H7 (cell line): Measurements from ENCODE around the gene PUM2. TPM values are rescaled to one million over a fixed set of nuclear protein-coding genes. Genes with fewer than 3 reads are reported as not detected.

Experiments used
- DNase-seq: peaks from one replicate; pipeline ENCODE4 v3.0.0; 2012
- H3K27me3 ChIP-seq: 2 replicates; pipeline ENCODE4 v1.6.0; 2011; ENCODE audit warnings: mild to moderate bottlenecking, low read length; ENCODE audit not compliant: control insufficient read depth, insufficient read depth
- H3K36me3 ChIP-seq: replicated peaks from 2 replicates; pipeline ENCODE4 v1.5.1; 2011; ENCODE audit warnings: low read length; ENCODE audit not compliant: control insufficient read depth, insufficient read depth
- H3K4me3 ChIP-seq: 2 replicates; pipeline ENCODE4 v1.5.1; 2011; ENCODE audit warnings: low read depth, mild to moderate bottlenecking, control low read depth, low read length, moderate library complexity; ENCODE audit not compliant: insufficient read depth
- total RNA-seq: library from RNA; depleted of rRNA; stranded (reverse); fragments of >200 nt; shearing (Covaris generic); gene quantifications from 2 replicates; pipeline ENCODE4 v1.2.3, GENCODE V29; 2014

PUM2 gene
- total RNA-seq, 1 experiment from 2014 or later: 36.2 TPM

DNA sequence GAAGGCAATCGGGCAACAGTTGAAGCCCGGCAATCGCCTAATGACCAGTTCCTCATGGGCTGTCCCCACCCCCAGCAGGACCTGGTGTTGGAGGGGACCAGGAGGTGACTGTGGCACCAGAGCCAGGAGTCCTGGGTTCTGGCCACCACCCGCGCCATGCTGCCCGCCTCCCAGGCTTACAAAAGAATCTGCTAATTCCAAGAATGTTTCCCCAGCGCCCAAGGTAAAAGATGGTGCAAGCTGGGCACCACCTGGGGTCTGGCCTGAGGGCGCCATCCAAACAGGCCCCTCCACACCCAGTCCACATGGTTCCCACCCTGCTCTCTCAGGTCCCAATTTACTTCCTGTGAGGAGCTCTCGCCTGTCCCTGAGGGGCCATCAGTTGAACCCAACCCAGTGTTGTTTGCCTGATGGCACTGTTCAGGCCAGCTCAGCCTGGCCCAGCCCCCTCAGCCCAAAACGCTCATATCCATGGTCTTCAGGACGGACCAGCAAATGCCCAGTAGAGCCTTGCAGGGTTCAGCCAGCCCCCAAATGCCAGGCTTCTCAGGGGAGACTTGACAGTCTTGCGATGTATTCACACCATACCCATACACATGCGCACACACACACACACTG is 130.8 kb downstream of the PUM2 start:
- peak; percentile 26 for DNase-seq
- Histone ChIP-seq H3K36me3 (peaks cover 2% of the 10 kb centered on the region; the same call in 1 of the 2 replicates), H3K27me3 (peaks cover 4% of the 10 kb centered on the region), H3K4me3 (no peak overlapping the region)

DNA sequence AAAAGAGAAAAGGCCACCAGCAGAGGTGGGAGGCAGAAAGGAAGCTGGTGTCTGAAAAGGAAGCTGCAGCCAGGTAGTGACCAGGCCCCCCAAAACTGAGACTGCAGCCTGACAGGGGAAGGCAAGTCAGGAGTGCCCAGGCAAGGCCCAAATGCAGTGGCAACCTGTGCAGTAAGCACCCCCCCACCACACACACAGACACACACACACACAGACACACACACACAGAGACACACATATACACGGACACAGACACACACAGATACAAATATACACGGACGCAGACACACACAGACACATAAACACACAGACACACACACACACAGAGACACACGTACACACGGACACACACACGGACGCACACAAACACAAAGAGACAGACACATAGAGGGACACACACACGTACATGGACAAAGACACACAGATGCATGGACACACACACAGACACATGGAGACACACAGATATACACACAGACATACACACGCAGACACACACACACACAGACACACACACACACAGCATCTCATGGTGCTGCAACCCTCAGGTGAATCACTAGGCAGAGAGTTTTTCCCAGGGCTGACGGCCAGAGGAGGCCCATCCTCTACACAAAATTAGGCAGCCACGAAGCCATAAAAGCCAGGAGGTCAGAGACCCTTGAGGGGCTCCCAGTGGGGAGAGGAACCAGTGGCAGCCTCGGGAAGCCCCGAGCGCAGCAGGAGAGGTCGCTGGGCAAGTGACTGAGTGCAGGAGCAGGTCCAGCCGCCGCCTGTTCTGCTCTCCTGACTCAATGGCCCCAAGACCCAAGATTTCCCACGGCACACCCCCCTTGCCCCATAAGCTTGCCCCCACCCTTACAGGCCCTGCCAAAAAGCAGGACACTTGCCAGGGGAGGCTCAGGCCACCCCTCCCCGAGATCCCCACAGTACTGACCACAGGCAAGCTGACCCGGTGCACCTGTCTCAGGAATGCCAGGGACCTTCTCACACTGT is 132.0 kb downstream of the PUM2 start:
- Histone ChIP-seq H3K27me3 (peaks cover 1% of the 10 kb centered on the region), H3K36me3 (peaks cover 2% of the 10 kb centered on the region; the same call in 1 of the 2 replicates)
- no peak for DNase-seq

GRCh38 chr2:20217041-20217970 is 133.3 kb downstream of the PUM2 start:
- Histone ChIP-seq H3K27me3 (no peaks in the 10 kb centered on the region), H3K36me3 (peaks cover 2% of the 10 kb centered on the region; the same call in 1 of the 2 replicates), H3K4me3 (no peak overlapping the region)
- no peak for DNase-seq

More for the DNA sequence above, 132.0 kb downstream of the PUM2 start:
- H3K4me3 ChIP-seq: no peak overlapping the region

DNA sequence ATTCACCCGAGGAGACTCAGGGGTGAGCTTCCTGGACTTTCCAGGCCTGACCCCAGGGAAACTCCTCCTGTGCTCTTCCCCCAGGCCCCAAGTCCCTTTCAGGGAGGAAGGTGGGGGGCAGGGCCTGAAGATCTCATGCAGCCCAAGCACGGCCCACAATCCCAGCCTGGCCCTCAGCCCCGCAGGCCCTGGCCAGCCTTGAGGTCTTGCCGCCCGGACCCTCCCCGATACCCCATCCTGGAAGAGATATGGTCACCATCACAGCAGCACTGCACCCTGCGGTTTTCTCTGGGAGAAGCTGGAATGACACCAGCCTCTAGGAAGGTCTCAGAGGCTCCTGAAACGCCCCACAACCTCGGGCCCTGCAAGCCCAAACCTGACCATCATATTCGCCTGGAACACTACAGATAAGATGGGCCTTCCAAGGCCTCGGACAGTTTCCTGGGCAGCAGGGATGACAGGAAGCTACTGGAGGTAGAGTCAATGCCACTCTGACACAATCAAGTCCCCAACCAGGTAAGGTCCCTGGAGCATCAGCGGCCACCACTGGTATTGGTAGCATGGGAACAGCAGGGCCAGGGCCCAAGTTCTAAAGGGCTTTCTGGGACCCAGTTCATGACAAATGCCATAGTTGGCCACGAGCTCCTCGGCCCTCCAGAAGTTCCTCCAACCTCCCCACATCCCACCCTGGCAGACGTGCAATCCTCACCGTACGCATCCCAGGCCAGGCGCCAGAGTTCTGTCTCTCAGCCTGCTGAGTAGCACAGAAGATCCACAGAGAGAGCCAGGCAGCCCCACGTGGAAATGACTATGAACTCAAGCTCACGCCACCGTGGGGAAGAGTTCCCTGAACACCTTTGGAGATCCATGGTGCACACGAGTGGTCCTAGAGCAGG is 134.3 kb downstream of the PUM2 start:
- H3K36me3 ChIP-seq: peaks cover 2% of the 10 kb centered on the region; the same call in 1 of the 2 replicates
- no peaks in the 10 kb centered on the region for H3K27me3 ChIP-seq
- DNase-seq: no peak
- no peak overlapping the region for H3K4me3 ChIP-seq

GRCh38 chr2:20215183-20216040 is 135.2 kb downstream of the PUM2 start:
- Histone ChIP-seq H3K36me3 (peaks cover 2% of the 10 kb centered on the region; the same call in 1 of the 2 replicates), H3K4me3 (no peak overlapping the region), H3K27me3 (no peaks in the 10 kb centered on the region)
- DNase-seq: no peak

GRCh38 chr2:20214566-20215182 is 136.0 kb downstream of the PUM2 start:
- no peak for DNase-seq
- Histone ChIP-seq H3K4me3 (no peak overlapping the region), H3K36me3 (peaks cover 2% of the 10 kb centered on the region; the same call in 1 of the 2 replicates), H3K27me3 (no peaks in the 10 kb centered on the region)

- Histone ChIP-seq H3K36me3 (peaks cover 2% of the 10 kb centered on the region; the same call in 1 of the 2 replicates), H3K27me3 (no peaks in the 10 kb centered on the region), H3K4me3 (no peak overlapping the region)
- DNase-seq: no peak
Observed at GRCh38 chr2:20213651-20214565, 136.7 kb downstream of the PUM2 start.

DNA sequence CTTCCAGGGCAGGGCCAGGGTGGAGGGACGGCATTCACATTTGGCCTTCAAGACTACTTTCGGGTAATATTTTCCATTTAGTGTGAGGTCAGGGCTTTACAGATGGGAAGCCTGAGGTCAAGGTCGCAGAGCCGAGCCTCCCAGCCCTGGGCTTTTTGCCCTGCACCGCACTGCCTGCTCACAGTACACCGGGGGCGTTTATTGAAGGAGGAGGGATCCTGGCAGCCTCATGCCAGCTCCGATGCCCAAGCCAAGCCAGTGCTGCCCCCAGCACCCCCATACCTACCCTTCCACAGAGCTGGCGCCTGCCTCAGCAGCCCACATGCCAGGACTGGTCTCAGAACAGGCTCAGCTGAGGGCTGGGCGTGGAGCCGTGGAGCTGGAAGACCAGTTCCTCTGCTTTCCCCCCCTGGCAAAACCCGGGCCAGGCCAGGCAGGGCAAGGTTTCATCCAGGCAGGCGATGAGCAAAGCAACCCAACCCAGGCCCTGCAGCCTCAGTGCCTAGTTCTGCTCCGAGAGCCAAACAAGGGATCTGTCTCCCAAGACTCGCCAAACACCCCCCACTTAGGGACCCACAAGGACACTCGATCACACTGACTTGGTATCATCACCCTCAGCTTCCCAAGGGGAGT is 137.7 kb downstream of the PUM2 start:
- DNase-seq: no peak
- no peak overlapping the region for H3K4me3 ChIP-seq
- no peaks in the 10 kb centered on the region for H3K27me3 ChIP-seq
- H3K36me3 ChIP-seq: peaks cover 2% of the 10 kb centered on the region; the same call in 1 of the 2 replicates

GRCh38 chr2:20212459-20212870 is 138.2 kb downstream of the PUM2 start:
- DNase-seq: peak; percentile 77
- H3K27me3 ChIP-seq: no peaks in the 10 kb centered on the region
- peaks cover 2% of the 10 kb centered on the region; the same call in 1 of the 2 replicates for H3K36me3 ChIP-seq
- H3K4me3 ChIP-seq: no peak overlapping the region

GRCh38 chr2:20211860-20212458 is 138.7 kb downstream of the PUM2 start:
- no peak overlapping the region for H3K4me3 ChIP-seq
- H3K36me3 ChIP-seq: peaks cover 2% of the 10 kb centered on the region; the same call in 1 of the 2 replicates
- no peak for DNase-seq
- no peaks in the 10 kb centered on the region for H3K27me3 ChIP-seq

DNA sequence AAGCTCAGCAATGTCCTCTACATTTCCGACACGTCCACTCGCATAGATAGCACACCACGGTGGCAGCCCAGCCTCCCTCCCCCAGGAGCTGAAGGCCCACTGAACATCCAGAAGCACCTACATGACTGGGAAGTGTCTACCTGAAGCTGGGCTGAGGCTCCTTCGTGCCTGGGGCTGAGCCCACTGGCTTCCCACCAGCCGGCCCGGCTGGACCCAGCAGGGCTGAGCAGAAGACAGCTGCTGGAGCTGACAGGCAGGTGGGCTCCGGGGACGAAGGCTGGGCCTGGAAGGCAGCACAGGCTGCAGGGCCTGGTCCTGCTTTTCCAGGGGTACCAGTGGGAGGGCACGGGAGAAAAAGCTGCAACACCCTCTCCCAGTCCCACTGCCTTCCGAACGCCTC is 139.2 kb downstream of the PUM2 start:
- H3K4me3 ChIP-seq: no peak overlapping the region
- H3K27me3 ChIP-seq: no peaks in the 10 kb centered on the region
- H3K36me3 ChIP-seq: peaks cover 2% of the 10 kb centered on the region; the same call in 1 of the 2 replicates
- no peak for DNase-seq
